ENCODE data around the gene NDUFA8. TPM values are rescaled to one million over a fixed set of nuclear protein-coding genes. Genes with fewer than 3 reads are reported as not detected.

Gene NDUFA8
- total and polyA plus RNA-seq, 2 experiments from 2014 or later, result 36.6 to 144 TPM

- no peak for ATAC-seq
- H3K4me3 ChIP-seq, result no peak overlapping the region
- TF ChIP-seq NANOG (IDR thresholded peaks at IDR 0.05; ENCODE audit: borderline replicate concordance) (no peak), ZNF114 (CRISPR knock-in tag; IDR thresholded peaks at IDR 0.05) (no peak), ZNF331 (CRISPR knock-in tag; IDR thresholded peaks at IDR 0.05; ENCODE audit: low read depth) (no peak), ETS1 (IDR thresholded peaks at IDR 0.05) (no peak), POLR2AphosphoS5 (IDR thresholded peaks at IDR 0.05; ENCODE audit: low read depth) (no peak), EZH2phosphoT487 (IDR thresholded peaks at IDR 0.05; ENCODE audit: unreplicated experiment) (no peak), REST (IDR thresholded peaks at IDR 0.05; ENCODE audit: unreplicated experiment) (no peak), CREB1 (CRISPR knock-in tag; IDR thresholded peaks at IDR 0.05; ENCODE audit: low read depth) (no peak), JUNB (IDR thresholded peaks at IDR 0.05; ENCODE audit: unreplicated experiment) (no peak), STAT1 (IDR thresholded peaks at IDR 0.05; ENCODE audit: unreplicated experiment) (no peak), EZH2 (IDR thresholded peaks at IDR 0.05; ENCODE audit: low read depth, unreplicated experiment) (no peak), ZNF462 (CRISPR knock-in tag; IDR thresholded peaks at IDR 0.05) (no peak), CTCF (conservative IDR thresholded peaks at IDR 0.05; ENCODE audit: low read depth in 2 of 2) (no peak)
These were observed 39.9 kb downstream of the NDUFA8 start for GRCh38 chr9:122119721-122120120.

More at GRCh38 chr9:122119721-122120120, 39.9 kb downstream of the NDUFA8 start:
- Histone ChIP-seq H3K4me2 (no peak overlapping the region), H2AFZ (no peak overlapping the region), H3K4me1 (ENCODE audit: insufficient read depth) (peaks cover 13% of the 10 kb centered on the region; the same call in 1 of the 2 replicates), H3K79me2 (replicated peaks; ENCODE audit: insufficient read depth) (no peaks in the 10 kb centered on the region), H3K36me3 (ENCODE audit: insufficient read depth) (no peaks in the 10 kb centered on the region), H3K27me3 (ENCODE audit: insufficient read depth) (no peaks in the 10 kb centered on the region), H4K20me1 (replicated peaks; ENCODE audit: insufficient read depth) (no peaks in the 10 kb centered on the region), H3K27ac (ENCODE audit: low read depth) (no peak overlapping the region), H3K9me2 (ENCODE audit: insufficient read depth) (no peaks in the 10 kb centered on the region), H3F3A (replicated peaks; ENCODE audit: low read depth) (no peaks in the 10 kb centered on the region)
- Mint-ChIP-seq H3K36me3 (ENCODE audit: low read depth) (no peaks in the 10 kb centered on the region), H3K27ac (no peak overlapping the region), H3K4me3 (no peak overlapping the region), H3K9me3 (no peaks in the 10 kb centered on the region), H3K27me3 (ENCODE audit: insufficient read depth, low read depth, poor library complexity) (peaks cover 16% of the 10 kb centered on the region), H3K4me1 (peaks cover 17% of the 10 kb centered on the region)
- no peak for DNase-seq (ENCODE audit: low spot score)

Measured in GM23338 (cell line).